EH (cell line): ENCODE data around the gene LRG1.
"Not testable (repeated sequence)": the region's sequence is repeated elsewhere in the genome, so short reads cannot be mapped to it uniquely, and the experiment has no call there.

Experiments used
- DNase-seq: peaks from one replicate; pipeline ENCODE4 v3.0.0-alpha.2; 2015; ENCODE audit warnings: low read depth

Gene LRG1

GRCh38 chr19:4575267-4576015, 35.6 kb upstream of the LRG1 start:
- DNase-seq = peak; percentile 94

GRCh38 chr19:4573682-4574081, 33.8 kb upstream of the LRG1 start:
- no peak for DNase-seq

DNA sequence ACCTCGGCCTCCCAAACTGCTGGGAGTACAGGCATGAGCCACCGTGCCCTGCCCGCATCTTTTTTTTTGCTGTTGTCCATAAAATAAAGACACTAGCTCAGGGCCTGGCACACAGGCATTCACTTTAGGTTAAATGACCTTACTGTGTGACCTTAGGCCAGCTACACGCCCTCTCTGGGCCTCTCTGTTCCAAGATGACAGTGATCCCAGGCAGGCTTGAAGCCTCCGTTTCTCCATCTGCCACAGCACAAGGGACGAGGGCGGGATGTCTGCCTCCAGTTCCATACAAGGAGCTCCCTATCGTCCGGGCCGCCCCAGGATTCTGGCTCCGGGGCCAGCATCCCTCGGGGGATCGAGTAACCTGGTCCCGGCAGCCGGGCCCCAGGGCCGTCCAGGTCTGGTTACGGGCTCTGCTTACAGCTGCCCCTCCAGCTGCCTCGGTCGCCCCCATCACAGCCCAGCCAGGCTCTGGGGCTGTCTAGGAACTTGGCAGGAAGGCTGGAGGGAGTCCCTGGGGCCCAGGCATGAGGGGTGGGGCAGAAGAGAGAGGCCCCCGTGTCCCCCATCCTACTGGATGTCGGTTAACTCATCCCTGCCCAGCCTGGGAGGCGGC, 31.6 kb upstream of the LRG1 start:
- DNase-seq = no peak

DNA sequence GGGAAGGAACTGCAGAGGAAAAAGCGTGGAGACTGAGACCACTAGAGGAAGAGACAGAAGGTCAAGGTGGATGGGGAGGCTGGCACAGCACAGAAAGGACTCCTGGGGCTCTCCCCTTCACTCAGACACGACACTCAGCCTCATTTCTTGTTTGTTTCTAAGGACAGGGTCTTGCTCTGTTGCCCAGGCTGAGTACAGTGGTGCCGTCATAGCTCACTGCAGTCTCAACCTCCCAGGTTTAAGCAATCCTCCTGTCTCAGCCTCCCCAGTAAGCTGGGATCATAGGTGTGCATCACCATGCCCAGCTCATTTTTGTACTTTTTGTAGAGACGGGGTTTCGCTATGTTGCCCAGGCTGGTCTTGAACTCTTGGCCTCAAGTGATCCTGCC, 31.1 kb upstream of the LRG1 start:
- no peak for DNase-seq

- DNase-seq = no peak
These were observed 30.6 kb upstream of the LRG1 start for GRCh38 chr19:4570402-4570801.

DNA sequence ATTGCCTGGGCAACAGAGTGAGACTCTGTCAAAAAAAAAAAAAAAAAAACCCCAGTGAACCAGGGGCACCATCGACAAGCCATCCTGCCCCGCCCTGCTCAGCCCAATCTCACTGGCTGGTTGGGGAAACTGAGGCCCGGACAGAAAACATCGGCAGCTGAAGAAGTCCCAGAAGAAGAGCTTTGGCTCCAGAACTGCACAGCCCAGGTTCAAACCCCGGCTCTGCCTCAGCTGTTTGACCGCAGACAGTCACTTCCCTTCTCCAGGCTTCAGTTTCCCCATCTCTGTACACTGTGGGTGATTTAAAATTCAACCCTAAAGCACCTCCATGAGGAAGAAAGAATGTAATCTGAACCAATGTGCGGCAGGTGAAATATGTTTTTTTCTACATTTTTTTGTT, 29.1 kb upstream of the LRG1 start:
- no peak for DNase-seq

- DNase-seq = peak; percentile 50
These were observed 27.8 kb upstream of the LRG1 start for GRCh38 chr19:4567584-4568071.

DNA sequence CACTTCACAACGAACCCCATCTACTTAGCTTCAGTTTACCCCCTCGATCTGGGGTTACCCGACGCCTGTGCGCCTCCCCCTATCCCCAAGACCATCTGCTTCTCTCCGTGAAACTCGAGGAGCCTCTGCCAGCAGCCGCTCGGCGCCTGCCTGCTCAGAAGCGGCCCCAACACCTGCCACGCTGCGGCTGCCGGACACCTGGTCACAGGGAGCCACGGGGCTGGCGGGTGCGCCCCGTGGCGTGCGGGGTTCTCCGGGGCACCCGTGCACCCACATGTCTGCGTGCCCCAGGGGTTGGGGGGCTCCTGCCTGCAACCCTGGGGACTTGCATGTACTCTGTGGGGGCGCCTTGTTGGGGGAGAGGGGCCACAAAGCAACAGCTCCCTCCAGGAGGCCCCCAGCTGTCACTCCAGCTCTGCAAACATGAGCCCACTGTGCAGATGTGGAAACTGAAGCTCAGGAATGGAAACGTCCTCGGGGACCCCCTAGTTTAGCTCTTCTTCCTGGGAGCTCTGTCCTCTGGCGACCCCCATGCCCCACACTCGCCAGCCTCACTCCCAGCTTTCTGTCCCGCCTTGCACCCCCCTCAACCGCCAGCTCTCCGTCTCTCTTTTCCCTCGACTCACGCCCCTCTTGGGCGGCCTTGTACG, 26.7 kb upstream of the LRG1 start:
- no peak for DNase-seq

GRCh38 chr19:4563562-4563961, 23.7 kb upstream of the LRG1 start:
- not testable (repeated sequence) for DNase-seq

GRCh38 chr19:4562085-4562484, 22.2 kb upstream of the LRG1 start:
- not testable (repeated sequence) for DNase-seq

DNA sequence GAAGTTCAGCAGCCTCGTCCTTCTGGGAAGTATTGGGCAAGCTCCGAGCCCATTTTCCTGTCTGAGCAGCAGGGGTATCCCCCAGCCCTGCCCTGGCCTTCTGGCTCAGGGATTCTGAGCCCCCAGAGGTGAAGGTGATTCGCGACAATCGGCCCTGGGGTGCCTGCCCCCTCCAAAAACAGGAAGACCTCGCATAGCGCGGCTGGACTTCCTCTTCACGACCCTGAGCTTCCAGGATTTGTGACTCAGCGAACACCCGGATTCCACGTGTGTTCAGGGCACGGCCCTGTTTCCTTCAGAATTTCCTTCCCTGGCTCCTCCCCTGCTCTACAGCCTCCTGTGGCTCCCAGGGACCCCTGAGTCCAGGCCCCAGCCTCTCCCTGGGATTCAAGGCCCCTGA, 19.7 kb upstream of the LRG1 start, which contains the start of gene SEMA6B:
Gene SEMA6B, minus strand, starts transcription at position 116 of the 400 bp plus-strand sequence. CDS start 1,227 bp downstream, outside the sequence.
- no peak for DNase-seq

GRCh38 chr19:4557971-4558941, 18.4 kb upstream of the LRG1 start:
- peak; percentile 18 for DNase-seq

DNA sequence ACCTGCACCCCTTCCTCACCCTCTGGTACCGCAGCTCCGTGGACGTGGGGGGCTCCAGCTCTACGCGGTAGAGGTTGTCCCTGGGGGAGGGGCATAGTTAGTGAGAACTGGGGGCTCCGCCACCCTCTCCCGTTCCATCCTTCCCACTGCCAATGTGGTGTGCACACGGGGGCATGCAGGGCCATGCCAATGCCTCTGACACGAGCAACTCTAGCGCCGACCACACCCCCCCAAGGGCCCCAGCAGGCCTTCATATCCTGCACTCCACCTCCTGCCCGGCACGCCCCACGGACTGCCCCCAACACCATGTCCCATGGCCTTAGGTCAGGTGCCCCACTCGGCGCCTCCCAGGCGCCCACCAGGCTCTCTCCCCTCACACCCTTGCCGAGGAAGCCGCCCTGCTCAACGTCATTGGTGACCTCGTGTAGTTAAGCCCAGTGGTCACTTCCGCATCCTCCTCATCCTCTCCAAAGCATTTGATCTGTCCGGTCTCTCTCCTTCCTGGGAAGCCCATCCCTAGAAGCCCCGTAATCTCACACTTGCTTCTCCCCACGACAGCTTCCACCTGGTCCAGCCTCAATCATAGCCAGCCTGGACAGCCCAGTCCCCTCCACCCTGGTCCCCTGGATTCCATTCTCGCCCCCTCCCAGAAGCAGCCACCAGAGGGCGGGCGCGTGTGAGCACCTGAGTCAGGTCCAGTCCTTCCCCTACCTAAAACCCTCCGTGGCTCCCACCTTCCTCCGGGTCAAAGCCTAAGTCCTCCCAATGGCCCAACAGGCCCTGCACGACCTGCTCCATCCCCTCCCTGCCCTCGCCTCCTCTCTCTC, 17.5 kb upstream of the LRG1 start:
- DNase-seq = no peak

- peak; percentile 33 for DNase-seq
These were observed 16.8 kb upstream of the LRG1 start for GRCh38 chr19:4556597-4557127.

DNA sequence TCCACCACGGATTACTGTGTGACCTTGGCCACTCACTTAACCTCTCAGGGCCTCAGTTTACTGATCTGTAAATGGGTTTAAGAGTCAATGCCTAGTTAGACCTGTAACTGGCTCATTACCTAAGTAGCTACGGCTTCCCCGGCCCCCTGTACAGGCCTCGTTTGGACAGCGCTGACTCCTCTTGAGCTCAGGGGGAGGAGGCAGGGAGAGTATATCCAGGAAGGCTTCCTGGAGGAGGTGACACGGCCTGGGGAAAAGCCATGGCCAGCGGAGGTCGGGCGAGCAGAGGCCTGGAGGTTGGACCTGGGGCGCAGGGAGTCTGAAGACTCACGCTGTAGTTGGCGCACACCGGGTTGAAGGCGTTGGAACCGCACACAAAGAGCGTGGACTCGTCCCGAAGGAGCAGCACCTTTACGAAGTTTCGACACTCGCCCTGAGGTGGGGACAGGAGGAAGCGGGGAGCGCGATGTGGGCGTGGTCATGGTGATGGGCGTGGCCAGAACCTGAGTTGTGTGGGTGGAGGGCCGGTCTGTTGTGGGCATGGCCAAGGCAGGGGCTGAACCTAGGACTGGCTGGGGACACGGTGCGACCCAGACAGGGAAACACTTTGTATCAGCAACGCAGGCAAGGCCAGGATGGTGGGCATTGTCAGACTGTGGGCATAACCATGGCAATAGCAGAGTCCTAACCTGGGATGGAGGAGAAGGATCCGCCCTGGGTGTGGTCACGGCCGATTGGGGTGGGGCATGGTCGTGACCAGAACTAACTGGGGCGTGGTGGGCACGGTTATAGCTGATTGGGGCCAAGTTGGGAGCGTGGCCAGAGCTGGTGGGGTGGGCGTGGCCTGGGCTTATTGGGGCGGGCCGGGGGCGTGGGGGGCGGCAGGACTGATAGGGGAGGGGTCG, 16.1 kb upstream of the LRG1 start:
- DNase-seq = no peak

DNA sequence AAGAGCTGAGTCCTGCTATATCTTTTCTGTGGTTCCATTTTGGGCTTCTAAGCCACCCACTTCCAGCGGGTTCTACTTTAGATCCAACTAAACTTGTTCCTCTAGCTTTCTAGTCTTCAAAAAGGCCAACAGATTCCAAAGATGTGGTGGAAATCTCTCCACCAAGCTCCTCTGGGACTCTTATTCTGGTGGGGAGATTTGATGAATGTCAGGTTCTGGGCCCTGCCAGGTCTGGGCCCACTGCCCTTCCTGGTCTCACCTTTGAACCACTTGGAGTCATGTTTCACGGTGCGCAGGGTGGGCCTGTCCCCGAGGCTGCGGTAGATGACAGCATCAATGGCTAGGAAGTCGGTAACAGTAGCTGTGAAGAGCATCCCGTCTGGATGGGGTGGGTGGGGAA, 14.9 kb upstream of the LRG1 start:
- DNase-seq = no peak

- DNase-seq = no peak
These were observed 13.9 kb upstream of the LRG1 start for GRCh38 chr19:4553775-4554174.

- DNase-seq = no peak
These were observed 13.4 kb upstream of the LRG1 start for GRCh38 chr19:4553092-4553695.

DNA sequence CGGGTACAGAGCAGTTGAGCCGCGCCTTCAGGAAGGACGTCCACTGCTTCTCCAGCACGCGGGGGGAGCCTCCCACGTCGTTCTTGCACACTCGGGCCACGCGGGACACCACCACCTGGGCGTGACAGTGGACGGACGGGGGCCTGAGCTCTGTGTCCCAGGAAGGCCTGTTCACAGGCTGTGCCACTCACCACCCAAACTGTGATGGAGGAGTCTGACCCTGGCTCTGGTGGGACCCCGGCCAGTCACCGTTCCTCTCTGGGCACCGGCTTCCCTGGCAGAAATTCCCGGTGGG, 12.6 kb upstream of the LRG1 start:
- DNase-seq = no peak
